NOMO-1 treated with DMSO at 0.1 percent for 48 hours (cell line): Measurements from ENCODE around the gene PRPH.
"Not testable (repeated sequence)": the region's sequence is repeated elsewhere in the genome, so short reads cannot be mapped to it uniquely, and the experiment has no call there.

Experiments
- DNase-seq: peaks from one replicate; lab custom pipeline; 2025; ENCODE audit not compliant: unreplicated experiment; lab: John Stamatoyannopoulos, UW

Gene PRPH

GRCh38 chr12:49298160-49298559, 3.2 kb downstream of the PRPH start:
- DNase-seq = no peak

DNA sequence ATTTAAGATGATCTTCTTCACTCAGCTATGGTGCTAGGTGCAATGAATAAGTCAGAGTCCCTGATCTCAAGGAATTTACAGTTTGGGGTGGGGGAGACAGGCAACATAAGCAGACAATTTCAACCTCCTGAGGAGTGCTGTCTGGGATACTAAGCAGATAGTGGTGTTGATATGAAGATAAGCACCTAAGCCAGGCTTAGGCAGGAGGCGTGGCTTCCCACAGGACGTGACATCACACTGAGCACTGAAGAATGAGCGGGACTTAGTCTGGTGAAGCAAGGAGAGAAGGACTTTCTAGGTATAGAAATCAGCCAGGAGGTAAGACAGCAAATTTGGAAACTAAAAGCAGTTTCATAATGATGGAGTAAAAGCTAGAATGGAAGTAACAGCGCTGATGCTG, 6.8 kb downstream of the PRPH start:
- no peak for DNase-seq

- DNase-seq = no peak
Observed at GRCh38 chr12:49304161-49304560, 9.2 kb downstream of the PRPH start.

- DNase-seq = no peak
Observed at GRCh38 chr12:49305762-49306510, 11.0 kb downstream of the PRPH start.

- DNase-seq = no peak
Observed at GRCh38 chr12:49309386-49309785, 14.4 kb downstream of the PRPH start.

DNA sequence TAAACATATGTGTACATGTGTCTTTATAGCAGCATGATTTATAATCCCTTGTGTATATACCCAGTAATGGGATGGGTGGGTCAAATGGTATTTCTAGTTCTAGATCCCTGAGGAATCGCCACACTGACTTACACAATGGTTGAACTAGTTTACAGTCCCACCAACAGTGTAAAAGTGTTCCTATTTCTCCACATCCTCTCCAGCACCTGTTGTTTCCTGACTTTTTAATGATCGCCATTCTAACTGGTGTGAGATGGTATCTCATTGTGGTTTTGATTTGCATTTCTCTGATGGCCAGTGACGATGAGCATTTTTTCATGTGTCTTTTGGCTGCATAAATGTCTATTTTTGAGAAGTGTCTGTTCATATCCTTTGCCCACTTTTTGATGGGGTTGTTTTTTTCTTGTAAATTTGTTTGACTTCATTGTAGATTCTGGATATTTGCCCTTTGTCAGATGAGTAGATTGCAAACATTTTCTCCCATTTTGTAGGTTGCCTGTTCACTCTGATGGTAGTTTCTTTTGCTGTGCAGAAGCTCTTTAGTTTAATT, 15.6 kb downstream of the PRPH start:
- not testable (repeated sequence) for DNase-seq

DNA sequence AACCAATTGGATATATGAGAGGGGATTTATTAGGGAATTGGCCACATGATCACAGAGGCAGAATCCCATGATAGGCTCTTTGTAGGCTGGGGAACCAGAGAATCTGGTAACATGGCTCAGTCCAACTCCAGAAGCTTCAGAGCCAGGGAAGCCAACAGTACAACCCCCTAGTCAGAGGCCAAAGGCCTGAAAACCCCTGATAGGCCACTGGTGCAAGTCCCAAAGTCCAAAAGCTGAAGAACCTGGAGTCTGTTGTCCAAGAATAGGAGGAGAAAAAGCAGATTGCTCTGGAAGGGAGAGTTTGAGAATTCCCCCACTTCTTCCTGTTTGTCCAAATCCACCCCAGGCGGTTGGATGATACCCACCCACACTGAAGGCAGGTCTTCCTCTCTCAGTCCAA, 19.9 kb downstream of the PRPH start:
- DNase-seq = no peak

GRCh38 chr12:49317118-49317517, 22.2 kb downstream of the PRPH start:
- not testable (repeated sequence) for DNase-seq

DNA sequence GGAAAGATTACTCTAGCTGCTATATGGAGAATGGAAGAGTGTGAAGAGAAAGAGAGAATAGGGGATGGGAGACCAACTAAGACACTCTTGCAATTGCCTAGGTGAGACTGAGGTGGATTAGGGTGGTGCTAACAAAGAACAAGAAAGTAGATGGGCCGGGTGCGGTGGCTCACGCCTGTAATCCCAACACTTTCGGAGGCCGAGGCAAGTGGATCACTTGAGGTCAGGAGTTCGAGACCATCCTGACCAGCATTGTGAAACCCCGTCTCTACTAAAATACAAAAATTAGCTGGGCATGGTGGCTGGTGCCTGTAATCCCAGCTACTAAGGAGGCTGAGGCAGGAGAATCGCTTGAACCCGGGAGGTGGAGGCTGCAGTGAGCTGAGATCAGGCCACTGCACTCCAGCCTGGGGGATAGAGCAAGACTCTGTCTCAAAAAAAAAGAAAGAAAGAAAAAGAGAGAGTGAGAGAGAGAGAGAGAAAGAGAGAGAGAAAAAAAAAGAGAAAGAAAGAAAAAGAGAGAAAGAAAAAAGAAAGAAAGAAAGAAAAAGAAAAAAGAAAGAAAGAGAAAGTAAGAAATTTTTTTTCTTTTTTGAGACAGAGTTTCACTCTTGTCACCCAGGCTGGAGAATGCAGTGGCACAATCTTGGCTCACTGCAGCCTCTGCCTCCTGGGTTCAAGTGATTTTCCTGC, 25.6 kb downstream of the PRPH start:
- not testable (repeated sequence) for DNase-seq

- DNase-seq = no peak
Observed at GRCh38 chr12:49322367-49322707, 27.4 kb downstream of the PRPH start.

- DNase-seq = peak; percentile 99
Observed at GRCh38 chr12:49322708-49323523, 28.0 kb downstream of the PRPH start, which contains the start of gene TROAP. Gene TROAP (plus strand): TSS chr12:49323255. CDS start chr12:49323609, 354 bp downstream.

- DNase-seq = no peak
Observed at GRCh38 chr12:49323524-49324097, 28.7 kb downstream of the PRPH start.

- no peak for DNase-seq
Observed at GRCh38 chr12:49325606-49326005, 30.7 kb downstream of the PRPH start.

GRCh38 chr12:49327368-49327767, 32.4 kb downstream of the PRPH start:
- no peak for DNase-seq

DNA sequence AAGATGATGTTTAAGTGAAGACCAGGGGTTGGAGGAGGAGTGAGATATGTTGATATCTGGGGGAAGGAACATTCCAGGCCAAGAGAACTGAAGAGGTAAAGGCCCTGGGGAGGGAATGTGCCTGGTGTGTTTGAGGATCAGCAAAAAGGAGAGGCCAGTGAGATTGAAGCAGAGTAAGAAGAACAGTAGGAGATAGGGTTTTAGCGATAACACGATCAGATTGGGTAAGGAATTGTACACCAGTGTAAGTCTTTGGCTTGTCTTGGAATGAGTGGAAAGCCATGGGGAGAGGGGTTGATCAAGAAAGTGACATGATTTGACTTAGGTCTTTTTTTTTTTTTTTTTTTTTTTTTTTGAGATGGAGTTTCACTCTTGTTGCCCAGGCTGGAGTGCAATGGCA, 32.9 kb downstream of the PRPH start:
- no peak for DNase-seq

- no peak for DNase-seq
Observed at GRCh38 chr12:49328816-49329215, 33.9 kb downstream of the PRPH start.

DNA sequence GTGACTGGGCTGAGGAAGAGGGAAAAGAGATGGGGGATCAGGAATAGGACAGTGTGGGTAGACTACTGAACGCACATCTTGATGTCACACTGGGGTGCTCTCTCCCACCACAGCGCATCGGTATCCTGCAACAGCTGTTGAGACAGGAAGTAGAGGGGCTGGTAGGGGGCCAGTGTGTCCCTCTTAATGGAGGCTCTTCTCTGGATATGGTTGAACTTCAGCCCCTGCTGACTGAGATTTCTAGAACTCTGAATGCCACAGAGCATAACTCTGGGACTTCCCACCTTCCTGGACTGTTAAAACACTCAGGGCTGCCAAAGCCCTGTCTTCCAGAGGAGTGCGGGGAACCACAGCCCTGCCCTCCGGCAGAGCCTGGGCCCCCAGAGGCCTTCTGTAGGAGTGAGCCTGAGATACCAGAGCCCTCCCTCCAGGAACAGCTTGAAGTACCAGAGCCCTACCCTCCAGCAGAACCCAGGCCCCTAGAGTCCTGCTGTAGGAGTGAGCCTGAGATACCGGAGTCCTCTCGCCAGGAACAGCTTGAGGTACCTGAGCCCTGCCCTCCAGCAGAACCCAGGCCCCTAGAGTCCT, 35.2 kb downstream of the PRPH start:
- DNase-seq = no peak

DNA sequence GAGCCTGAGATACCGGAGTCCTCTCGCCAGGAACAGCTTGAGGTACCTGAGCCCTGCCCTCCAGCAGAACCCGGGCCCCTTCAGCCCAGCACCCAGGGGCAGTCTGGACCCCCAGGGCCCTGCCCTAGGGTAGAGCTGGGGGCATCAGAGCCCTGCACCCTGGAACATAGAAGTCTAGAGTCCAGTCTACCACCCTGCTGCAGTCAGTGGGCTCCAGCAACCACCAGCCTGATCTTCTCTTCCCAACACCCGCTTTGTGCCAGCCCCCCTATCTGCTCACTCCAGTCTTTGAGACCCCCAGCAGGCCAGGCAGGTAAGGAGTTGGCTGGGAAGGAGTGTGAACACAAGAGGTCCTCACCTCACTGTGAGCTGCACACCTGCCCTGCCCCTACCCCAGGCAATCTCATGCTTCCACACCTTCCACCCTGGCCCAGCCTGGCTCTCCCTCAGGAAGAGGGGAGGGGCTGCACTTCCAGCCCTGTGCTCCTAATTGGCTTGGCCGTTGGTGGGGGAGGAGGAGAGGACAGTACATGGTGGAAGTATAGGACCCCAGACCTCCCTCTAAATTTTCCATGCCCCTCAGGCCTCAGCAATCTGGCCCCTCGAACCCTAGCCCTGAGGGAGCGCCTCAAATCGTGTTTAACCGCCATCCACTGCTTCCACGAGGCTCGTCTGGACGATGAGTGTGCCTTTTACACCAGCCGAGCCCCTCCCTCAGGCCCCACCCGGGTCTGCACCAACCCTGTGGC, 35.9 kb downstream of the PRPH start:
- DNase-seq = no peak

DNA sequence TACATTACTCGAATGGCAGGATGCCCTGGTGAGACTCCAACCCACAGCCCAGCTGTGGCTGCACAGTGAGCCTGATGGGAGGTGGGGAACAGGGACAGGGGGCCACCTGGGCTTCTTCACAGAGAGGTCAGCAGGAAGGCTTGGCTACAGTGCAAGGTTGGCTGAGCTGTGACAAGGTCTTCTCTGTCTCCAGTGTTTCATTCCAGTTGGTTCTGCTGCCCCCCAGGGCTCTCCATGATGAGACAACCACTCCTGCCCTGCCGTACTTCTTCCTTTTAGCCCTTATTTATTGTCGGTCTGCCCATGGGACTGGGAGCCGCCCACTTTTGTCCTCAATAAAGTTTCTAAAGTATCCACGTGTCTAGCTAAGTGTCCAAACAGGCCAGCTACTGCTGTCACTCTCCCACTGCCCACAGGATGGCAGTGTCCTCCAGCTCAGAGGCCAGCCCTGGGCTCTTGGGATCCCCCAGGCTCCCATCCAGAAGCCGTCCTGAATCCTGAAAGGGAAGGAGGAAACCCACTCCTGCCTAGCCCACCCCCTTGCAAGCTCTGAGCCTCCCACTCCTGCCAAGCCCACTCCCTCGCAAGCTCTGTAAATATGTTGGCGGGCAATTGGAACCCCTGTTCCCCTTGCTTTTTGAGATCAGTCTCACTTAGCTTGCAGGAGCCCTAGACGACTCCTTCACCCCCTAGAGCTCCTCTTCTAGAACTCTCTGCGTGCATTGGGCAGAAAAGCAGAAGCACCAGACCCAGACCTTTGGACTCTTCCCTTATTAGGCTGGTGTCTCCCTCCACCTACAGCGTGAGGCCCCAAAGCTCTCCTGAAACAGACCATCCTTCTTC, 36.7 kb downstream of the PRPH start:
- peak; percentile 96 for DNase-seq
